GM23338 (cell line): ENCODE measurements around the gene OTUD5. TPM values are rescaled to one million over a fixed set of nuclear protein-coding genes. Genes with fewer than 3 reads are reported as not detected.

Source experiments
- ATAC-seq: fragments of 200-7000 bp; cut with Tn5 transposase; 3 replicates; pipeline ENCODE4 v1.9.1; 2020
- DNase-seq: peaks from one replicate; pipeline ENCODE4 v3.0.0-alpha.2; 2015; ENCODE audit warnings: low spot score
- H2AFZ ChIP-seq: fragments of 200-600 bp; sonication (generic); 2 replicates; pipeline ENCODE4 v1.8.0; 2016; ENCODE audit warnings: antibody characterized with exemption, mild to moderate bottlenecking, moderate library complexity
- H3F3A ChIP-seq: fragments of 200-600 bp; sonication (generic); replicated peaks from 2 replicates; pipeline ENCODE4 v1.8.0; 2017; ENCODE audit warnings: antibody characterized with exemption, mixed run types, low read depth
- H3K27ac ChIP-seq: fragments of 200-600 bp; sonication (generic); 2 replicates; pipeline ENCODE4 v1.6.1; 2016; ENCODE audit warnings: low read depth
- H3K27me3 ChIP-seq: fragments of 200-600 bp; sonication (generic); 2 replicates; pipeline ENCODE4 v1.8.0; 2016; ENCODE audit warnings: mild to moderate bottlenecking, mixed run types, moderate library complexity; ENCODE audit not compliant: insufficient read depth
- H3K36me3 ChIP-seq: fragments of 200-600 bp; sonication (generic); 2 replicates; pipeline ENCODE4 v1.8.0; 2016; ENCODE audit warnings: mild to moderate bottlenecking; ENCODE audit not compliant: insufficient read depth
- H3K4me1 ChIP-seq: fragments of 200-600 bp; sonication (generic); 2 replicates; pipeline ENCODE4 v1.8.0; 2016; ENCODE audit warnings: mild to moderate bottlenecking, moderate library complexity; ENCODE audit not compliant: insufficient read depth
- H3K4me2 ChIP-seq: fragments of 200-600 bp; sonication (generic); 2 replicates; pipeline ENCODE4 v1.7.1; 2017; ENCODE audit warnings: mixed run types
- H3K4me3 ChIP-seq: fragments of 200-600 bp; sonication (generic); 2 replicates; pipeline ENCODE4 v1.6.1; 2016; ENCODE audit warnings: mixed run types
- H3K79me2 ChIP-seq: fragments of 200-600 bp; sonication (generic); replicated peaks from 2 replicates; pipeline ENCODE4 v1.8.0; 2017; ENCODE audit warnings: mild to moderate bottlenecking; ENCODE audit not compliant: insufficient read depth
- H3K9me2 ChIP-seq: fragments of 200-600 bp; sonication (generic); 2 replicates; pipeline ENCODE4 v1.8.0; 2017; ENCODE audit not compliant: insufficient read depth
- H4K20me1 ChIP-seq: fragments of 200-600 bp; sonication (generic); replicated peaks from 2 replicates; pipeline ENCODE4 v1.8.0; 2017; ENCODE audit warnings: mild to moderate bottlenecking; ENCODE audit not compliant: insufficient read depth
- H3K27ac Mint-ChIP-seq: 2 replicates; pipeline ENCODE4 v1.8.0; 2020; ENCODE audit warnings: inconsistent platforms, mild to moderate bottlenecking, moderate library complexity, mixed read lengths
- H3K27me3 Mint-ChIP-seq: 3 replicates; pipeline ENCODE4 v1.8.0; 2022; ENCODE audit warnings: low read depth, mild to moderate bottlenecking, moderate library complexity, mixed read lengths, inconsistent platforms; ENCODE audit not compliant: insufficient read depth, poor library complexity
- H3K36me3 Mint-ChIP-seq: 3 replicates; pipeline ENCODE4 v1.8.0; 2021; ENCODE audit warnings: low read depth, mild to moderate bottlenecking, inconsistent platforms, moderate library complexity, mixed read lengths
- H3K4me1 Mint-ChIP-seq: 3 replicates; pipeline ENCODE4 v1.8.0; 2020; ENCODE audit warnings: mild to moderate bottlenecking, inconsistent platforms, mixed read lengths
- H3K4me3 Mint-ChIP-seq: 3 replicates; pipeline ENCODE4 v1.8.0; 2021; ENCODE audit warnings: moderate library complexity, mild to moderate bottlenecking, inconsistent platforms, mixed read lengths
- H3K9me3 Mint-ChIP-seq: 3 replicates; pipeline ENCODE4 v1.8.0; 2020; ENCODE audit warnings: moderate library complexity, mild to moderate bottlenecking, inconsistent platforms, mixed read lengths
- EZH2 ChIP-seq: fragments of 200-600 bp; sonication (generic); IDR thresholded peaks from one replicate; pipeline ENCODE4 v1.8.0; 2017; ENCODE audit warnings: antibody characterized with exemption, mild to moderate bottlenecking, low read depth; ENCODE audit not compliant: unreplicated experiment
- NANOG ChIP-seq: IDR thresholded peaks from 2 replicates; pipeline ENCODE4 v1.6.1; 2016; ENCODE audit warnings: antibody characterized with exemption, borderline replicate concordance
- POLR2AphosphoS5 ChIP-seq: IDR thresholded peaks from 2 replicates; pipeline ENCODE4 v1.6.1; 2016; ENCODE audit warnings: antibody characterized with exemption, low read depth
- STAT1 ChIP-seq: IDR thresholded peaks from one replicate; pipeline ENCODE4 v1.6.1; 2016; ENCODE audit warnings: antibody characterized with exemption; ENCODE audit not compliant: unreplicated experiment
- ZNF114 ChIP-seq: fragments of 250-450 bp; sonication (Bioruptor Pico); IDR thresholded peaks from 2 replicates; pipeline ENCODE4 v1.5.0; 2020; ENCODE audit warnings: mild to moderate bottlenecking, moderate library complexity
- ZNF331 ChIP-seq: fragments of 250-450 bp; sonication (Bioruptor Pico); IDR thresholded peaks from 2 replicates; pipeline ENCODE4 v1.5.0; 2020; ENCODE audit warnings: low read depth, mild to moderate bottlenecking, moderate library complexity
- polyA plus RNA-seq: library from polyadenylated mRNA; unstranded; fragments of >200 nt; fragmentation: Nextera tagmentation; extraction: Ambion mirVana; gene quantifications from 2 replicates; pipeline ENCODE4 v1.2.1, GENCODE V29; 2016
- total RNA-seq: library from RNA; depleted of rRNA; stranded (reverse); fragments of >200 nt; shearing (Covaris generic); gene quantifications from 2 replicates; pipeline ENCODE4 v1.2.3, GENCODE V29; 2014
- TF ChIP-seq, protein P1 (sequence below): fragments of 250-450 bp; sonication (Bioruptor Pico); IDR thresholded peaks from 2 replicates; pipeline ENCODE4 v1.5.0; 2020; ENCODE audit warnings: mild to moderate bottlenecking, moderate library complexity

Gene OTUD5
- total and polyA plus RNA-seq, 2 experiments from 2014 or later = 23.5 to 56.5 TPM

- TF ChIP-seq EZH2 = no peak
- TF ChIP-seq POLR2AphosphoS5 = no peak
- no peak for TF ChIP-seq ZNF114
- TF ChIP-seq NANOG = no peak
- no peak for TF ChIP-seq STAT1
- TF ChIP-seq, protein P1, sequence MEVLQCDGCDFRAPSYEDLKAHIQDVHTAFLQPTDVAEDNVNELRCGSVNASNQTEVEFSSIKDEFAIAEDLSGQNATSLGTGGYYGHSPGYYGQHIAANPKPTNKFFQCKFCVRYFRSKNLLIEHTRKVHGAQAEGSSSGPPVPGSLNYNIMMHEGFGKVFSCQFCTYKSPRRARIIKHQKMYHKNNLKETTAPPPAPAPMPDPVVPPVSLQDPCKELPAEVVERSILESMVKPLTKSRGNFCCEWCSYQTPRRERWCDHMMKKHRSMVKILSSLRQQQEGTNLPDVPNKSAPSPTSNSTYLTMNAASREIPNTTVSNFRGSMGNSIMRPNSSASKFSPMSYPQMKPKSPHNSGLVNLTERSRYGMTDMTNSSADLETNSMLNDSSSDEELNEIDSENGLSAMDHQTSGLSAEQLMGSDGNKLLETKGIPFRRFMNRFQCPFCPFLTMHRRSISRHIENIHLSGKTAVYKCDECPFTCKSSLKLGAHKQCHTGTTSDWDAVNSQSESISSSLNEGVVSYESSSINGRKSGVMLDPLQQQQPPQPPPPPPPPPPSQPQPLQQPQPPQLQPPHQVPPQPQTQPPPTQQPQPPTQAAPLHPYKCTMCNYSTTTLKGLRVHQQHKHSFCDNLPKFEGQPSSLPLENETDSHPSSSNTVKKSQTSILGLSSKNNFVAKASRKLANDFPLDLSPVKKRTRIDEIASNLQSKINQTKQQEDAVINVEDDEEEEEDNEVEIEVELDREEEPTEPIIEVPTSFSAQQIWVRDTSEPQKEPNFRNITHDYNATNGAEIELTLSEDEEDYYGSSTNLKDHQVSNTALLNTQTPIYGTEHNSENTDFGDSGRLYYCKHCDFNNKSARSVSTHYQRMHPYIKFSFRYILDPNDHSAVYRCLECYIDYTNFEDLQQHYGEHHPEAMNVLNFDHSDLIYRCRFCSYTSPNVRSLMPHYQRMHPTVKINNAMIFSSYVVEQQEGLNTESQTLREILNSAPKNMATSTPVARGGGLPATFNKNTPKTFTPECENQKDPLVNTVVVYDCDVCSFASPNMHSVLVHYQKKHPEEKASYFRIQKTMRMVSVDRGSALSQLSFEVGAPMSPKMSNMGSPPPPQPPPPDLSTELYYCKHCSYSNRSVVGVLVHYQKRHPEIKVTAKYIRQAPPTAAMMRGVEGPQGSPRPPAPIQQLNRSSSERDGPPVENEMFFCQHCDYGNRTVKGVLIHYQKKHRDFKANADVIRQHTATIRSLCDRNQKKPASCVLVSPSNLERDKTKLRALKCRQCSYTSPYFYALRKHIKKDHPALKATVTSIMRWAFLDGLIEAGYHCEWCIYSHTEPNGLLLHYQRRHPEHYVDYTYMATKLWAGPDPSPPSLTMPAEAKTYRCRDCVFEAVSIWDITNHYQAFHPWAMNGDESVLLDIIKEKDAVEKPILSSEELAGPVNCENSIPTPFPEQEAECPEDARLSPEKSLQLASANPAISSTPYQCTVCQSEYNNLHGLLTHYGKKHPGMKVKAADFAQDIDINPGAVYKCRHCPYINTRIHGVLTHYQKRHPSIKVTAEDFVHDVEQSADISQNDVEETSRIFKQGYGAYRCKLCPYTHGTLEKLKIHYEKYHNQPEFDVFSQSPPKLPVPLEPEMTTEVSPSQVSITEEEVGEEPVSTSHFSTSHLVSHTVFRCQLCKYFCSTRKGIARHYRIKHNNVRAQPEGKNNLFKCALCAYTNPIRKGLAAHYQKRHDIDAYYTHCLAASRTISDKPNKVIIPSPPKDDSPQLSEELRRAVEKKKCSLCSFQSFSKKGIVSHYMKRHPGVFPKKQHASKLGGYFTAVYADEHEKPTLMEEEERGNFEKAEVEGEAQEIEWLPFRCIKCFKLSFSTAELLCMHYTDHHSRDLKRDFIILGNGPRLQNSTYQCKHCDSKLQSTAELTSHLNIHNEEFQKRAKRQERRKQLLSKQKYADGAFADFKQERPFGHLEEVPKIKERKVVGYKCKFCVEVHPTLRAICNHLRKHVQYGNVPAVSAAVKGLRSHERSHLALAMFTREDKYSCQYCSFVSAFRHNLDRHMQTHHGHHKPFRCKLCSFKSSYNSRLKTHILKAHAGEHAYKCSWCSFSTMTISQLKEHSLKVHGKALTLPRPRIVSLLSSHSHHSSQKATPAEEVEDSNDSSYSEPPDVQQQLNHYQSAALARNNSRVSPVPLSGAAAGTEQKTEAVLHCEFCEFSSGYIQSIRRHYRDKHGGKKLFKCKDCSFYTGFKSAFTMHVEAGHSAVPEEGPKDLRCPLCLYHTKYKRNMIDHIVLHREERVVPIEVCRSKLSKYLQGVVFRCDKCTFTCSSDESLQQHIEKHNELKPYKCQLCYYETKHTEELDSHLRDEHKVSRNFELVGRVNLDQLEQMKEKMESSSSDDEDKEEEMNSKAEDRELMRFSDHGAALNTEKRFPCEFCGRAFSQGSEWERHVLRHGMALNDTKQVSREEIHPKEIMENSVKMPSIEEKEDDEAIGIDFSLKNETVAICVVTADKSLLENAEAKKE = no peak
Measured at GRCh38 chrX:48956728-48957414, 536 bp downstream of the OTUD5 start (continued).

GRCh38 chrX:48948589-48948988 lies 8.8 kb downstream of the OTUD5 start:
- Mint-ChIP-seq H3K27ac (no peak overlapping the region), H3K4me3 (no peak overlapping the region), H3K4me1 (peaks cover 4% of the 10 kb centered on the region; the same call in 2 of the 3 replicates), H3K9me3 (no peaks in the 10 kb centered on the region), H3K36me3 (peaks cover 6% of the 10 kb centered on the region; the same call in 2 of the 3 replicates), H3K27me3 (peaks cover 6% of the 10 kb centered on the region)
- H3K4me2 ChIP-seq = no peak overlapping the region
- no peaks in the 10 kb centered on the region for H3K4me1 ChIP-seq
- H3K79me2 ChIP-seq = peaks cover 48% of the 10 kb centered on the region
- DNase-seq (no peak), ATAC-seq (no peak)
- H3K27ac ChIP-seq = no peak overlapping the region
- no peak overlapping the region for H3K4me3 ChIP-seq
- H4K20me1 ChIP-seq = no peaks in the 10 kb centered on the region; the same call in 1 of the 2 replicates
- no peaks in the 10 kb centered on the region for H3K27me3 ChIP-seq
- no peaks in the 10 kb centered on the region for H3F3A ChIP-seq
- no peaks in the 10 kb centered on the region for H3K9me2 ChIP-seq
- no peaks in the 10 kb centered on the region for H3K36me3 ChIP-seq
- H2AFZ ChIP-seq = no peak overlapping the region
- no peak for TF ChIP-seq ZNF331 (CRISPR knock-in tag)
- no peak for TF ChIP-seq NANOG
- TF ChIP-seq, protein P1 = no peak
- no peak for TF ChIP-seq STAT1
- TF ChIP-seq EZH2 = no peak
- no peak for TF ChIP-seq ZNF114
